Glutamatergic neuron (in vitro differentiated cells): Measurements from ENCODE around the gene ADAMTS13. TPM values are rescaled to one million over a fixed set of nuclear protein-coding genes. Genes with fewer than 3 reads are reported as not detected.

ENCODE experiments used
- DNase-seq: peaks from one replicate; pipeline ENCODE4 v3.0.0; 2022
- H3K27ac Mint-ChIP-seq: one replicate; pipeline ENCODE4 v1.8.0; 2020; ENCODE audit warnings: mild to moderate bottlenecking, mixed read lengths, inconsistent platforms; ENCODE audit not compliant: unreplicated experiment
- H3K27me3 Mint-ChIP-seq: one replicate; pipeline ENCODE4 v1.8.0; 2020; ENCODE audit warnings: mild to moderate bottlenecking, moderate library complexity, mixed read lengths, inconsistent platforms; ENCODE audit not compliant: unreplicated experiment
- H3K36me3 Mint-ChIP-seq: one replicate; pipeline ENCODE4 v1.8.0; 2020; ENCODE audit warnings: mild to moderate bottlenecking, mixed read lengths, inconsistent platforms; ENCODE audit not compliant: unreplicated experiment
- H3K4me1 Mint-ChIP-seq: one replicate; pipeline ENCODE4 v1.8.0; 2020; ENCODE audit warnings: mild to moderate bottlenecking, low read depth, mixed read lengths, inconsistent platforms; ENCODE audit not compliant: unreplicated experiment
- H3K4me3 Mint-ChIP-seq: one replicate; pipeline ENCODE4 v1.8.0; 2020; ENCODE audit warnings: mild to moderate bottlenecking, mixed read lengths, inconsistent platforms; ENCODE audit not compliant: unreplicated experiment
- H3K9me3 Mint-ChIP-seq: one replicate; pipeline ENCODE4 v1.8.0; 2020; ENCODE audit warnings: mild to moderate bottlenecking, moderate library complexity, mixed read lengths, inconsistent platforms; ENCODE audit not compliant: unreplicated experiment
- total RNA-seq: library from RNA; stranded (reverse); fragmentation: NEBNext Ultra II Directional; extraction: Animal tissue kit (Norgen Biotek cat#: 25700); gene quantifications from one replicate; pipeline ENCODE4 v1.2.1, GENCODE V29; 2021; ENCODE audit not compliant: unreplicated experiment
- TF ChIP-seq, protein P1 (sequence below): fragments of 200-600 bp; sonication (generic); IDR thresholded peaks from one replicate; pipeline ENCODE4 v1.5.0; 2021; ENCODE audit not compliant: partially characterized antibody, unreplicated experiment

The ADAMTS13 gene
- total RNA-seq, 1 donor from 2014 or later = 27.9 TPM

DNA sequence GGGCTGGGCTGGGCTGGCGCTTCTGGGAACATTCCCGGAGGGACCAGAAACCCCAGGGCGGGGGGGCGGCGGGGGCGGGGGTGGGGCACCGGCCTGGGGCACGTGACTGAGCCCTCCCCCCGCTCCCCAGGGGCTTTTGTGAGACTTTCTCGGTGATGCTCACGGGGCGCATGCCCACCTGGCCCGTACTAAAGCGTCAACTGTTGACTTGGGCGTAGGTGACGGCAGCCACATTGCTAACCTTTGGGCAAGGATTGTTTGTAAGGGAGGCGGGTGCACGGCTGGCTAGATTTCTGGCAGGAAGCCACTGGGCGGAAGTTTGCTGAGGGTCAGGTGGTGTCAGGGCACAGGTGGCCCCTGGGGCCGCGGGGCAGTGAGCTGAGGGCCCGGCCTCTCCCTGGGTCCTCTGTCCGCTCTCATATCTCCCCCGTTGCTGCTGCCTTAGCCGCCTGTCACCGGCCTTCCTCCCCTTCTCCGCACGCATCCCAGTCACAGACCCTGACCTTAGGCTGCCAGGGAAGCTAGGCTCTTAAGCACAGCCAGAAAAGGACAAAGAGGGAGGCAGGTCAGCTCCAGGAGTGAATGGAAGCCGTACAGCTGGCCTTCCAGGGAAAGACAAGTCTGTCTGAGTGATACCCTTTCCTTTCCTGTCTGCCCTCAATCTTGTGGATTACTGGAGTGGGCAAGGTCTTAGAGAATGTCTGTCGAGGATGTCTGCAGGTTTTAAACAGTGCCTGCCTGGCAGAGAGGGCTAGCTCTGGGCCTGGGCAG, 38.4 kb downstream of the ADAMTS13 start:
- TF ChIP-seq, protein P1, sequence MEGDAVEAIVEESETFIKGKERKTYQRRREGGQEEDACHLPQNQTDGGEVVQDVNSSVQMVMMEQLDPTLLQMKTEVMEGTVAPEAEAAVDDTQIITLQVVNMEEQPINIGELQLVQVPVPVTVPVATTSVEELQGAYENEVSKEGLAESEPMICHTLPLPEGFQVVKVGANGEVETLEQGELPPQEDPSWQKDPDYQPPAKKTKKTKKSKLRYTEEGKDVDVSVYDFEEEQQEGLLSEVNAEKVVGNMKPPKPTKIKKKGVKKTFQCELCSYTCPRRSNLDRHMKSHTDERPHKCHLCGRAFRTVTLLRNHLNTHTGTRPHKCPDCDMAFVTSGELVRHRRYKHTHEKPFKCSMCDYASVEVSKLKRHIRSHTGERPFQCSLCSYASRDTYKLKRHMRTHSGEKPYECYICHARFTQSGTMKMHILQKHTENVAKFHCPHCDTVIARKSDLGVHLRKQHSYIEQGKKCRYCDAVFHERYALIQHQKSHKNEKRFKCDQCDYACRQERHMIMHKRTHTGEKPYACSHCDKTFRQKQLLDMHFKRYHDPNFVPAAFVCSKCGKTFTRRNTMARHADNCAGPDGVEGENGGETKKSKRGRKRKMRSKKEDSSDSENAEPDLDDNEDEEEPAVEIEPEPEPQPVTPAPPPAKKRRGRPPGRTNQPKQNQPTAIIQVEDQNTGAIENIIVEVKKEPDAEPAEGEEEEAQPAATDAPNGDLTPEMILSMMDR = no peak
- DNase-seq = no peak
- Mint-ChIP-seq H3K4me1 (peaks cover 29% of the 10 kb centered on the region), H3K9me3 (peaks cover 13% of the 10 kb centered on the region), H3K27ac (peak overlapping the region; percentile 93), H3K27me3 (peaks cover 11% of the 10 kb centered on the region), H3K36me3 (no peaks in the 10 kb centered on the region), H3K4me3 (peak overlapping the region; percentile 92)

DNA sequence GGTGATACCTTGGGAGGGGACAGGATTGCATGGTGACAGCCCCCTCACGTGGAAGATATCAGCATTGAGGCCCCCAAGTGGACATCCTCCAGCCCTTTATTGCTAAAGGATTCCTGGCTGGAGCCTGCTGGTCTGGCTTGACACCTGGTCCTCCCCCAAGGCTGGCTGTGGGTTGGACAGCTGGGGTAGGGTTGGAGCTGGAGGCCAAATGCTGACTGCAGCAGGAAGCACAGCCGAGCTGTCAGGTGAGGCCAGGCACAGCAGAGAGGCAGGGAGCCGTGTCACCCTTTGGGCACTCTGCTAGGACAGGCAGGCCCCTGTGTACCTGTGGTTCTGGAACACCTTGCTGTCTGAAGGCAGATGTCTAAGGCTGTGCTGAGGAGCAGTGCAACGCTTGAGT, 39.8 kb downstream of the ADAMTS13 start:
- Mint-ChIP-seq H3K9me3 (peaks cover 16% of the 10 kb centered on the region), H3K36me3 (no peaks in the 10 kb centered on the region), H3K27me3 (peaks cover 11% of the 10 kb centered on the region), H3K4me3 (peak overlapping the region; percentile 92), H3K27ac (peak overlapping the region; percentile 93), H3K4me1 (peaks cover 36% of the 10 kb centered on the region)
- TF ChIP-seq, protein P1 = no peak
- no peak for DNase-seq

DNA sequence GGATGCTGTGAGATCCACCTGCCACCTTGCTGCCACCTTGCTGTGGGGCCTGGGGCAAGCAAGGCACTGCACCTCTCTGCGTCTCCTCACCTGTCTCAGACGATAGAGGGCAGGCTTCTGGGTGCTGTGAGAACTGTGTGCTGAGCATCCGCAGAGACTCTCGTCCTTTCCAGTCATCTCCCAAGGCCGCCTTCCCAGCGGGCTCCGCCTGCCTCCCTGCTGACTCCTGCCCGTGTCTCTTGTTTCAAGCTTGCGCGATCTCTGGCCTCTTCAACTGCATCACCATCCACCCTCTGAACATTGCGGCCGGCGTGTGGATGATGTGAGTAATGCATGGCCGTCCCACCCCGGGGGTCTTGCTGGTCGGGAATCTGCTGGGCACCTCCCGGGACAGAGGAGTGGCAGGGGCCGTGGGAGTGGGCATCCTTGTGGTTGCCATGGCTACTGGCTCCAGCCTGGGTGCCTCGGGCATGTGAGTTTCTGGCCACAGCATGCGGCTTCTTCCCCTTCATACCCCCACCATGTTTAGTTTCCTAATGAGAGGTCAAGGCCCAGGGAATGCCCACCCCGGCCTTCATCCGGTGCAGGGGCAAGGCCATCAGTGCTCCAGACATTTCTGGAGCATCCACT, 41.2 kb downstream of the ADAMTS13 start:
- TF ChIP-seq, protein P1 = no peak
- H3K4me1 Mint-ChIP-seq = peaks cover 36% of the 10 kb centered on the region
- peak overlapping the region; percentile 38 for H3K4me3 Mint-ChIP-seq
- no peak overlapping the region for H3K27ac Mint-ChIP-seq
- no peaks in the 10 kb centered on the region for H3K36me3 Mint-ChIP-seq
- peaks cover 14% of the 10 kb centered on the region for H3K27me3 Mint-ChIP-seq
- no peak for DNase-seq
- H3K9me3 Mint-ChIP-seq = peaks cover 20% of the 10 kb centered on the region

DNA sequence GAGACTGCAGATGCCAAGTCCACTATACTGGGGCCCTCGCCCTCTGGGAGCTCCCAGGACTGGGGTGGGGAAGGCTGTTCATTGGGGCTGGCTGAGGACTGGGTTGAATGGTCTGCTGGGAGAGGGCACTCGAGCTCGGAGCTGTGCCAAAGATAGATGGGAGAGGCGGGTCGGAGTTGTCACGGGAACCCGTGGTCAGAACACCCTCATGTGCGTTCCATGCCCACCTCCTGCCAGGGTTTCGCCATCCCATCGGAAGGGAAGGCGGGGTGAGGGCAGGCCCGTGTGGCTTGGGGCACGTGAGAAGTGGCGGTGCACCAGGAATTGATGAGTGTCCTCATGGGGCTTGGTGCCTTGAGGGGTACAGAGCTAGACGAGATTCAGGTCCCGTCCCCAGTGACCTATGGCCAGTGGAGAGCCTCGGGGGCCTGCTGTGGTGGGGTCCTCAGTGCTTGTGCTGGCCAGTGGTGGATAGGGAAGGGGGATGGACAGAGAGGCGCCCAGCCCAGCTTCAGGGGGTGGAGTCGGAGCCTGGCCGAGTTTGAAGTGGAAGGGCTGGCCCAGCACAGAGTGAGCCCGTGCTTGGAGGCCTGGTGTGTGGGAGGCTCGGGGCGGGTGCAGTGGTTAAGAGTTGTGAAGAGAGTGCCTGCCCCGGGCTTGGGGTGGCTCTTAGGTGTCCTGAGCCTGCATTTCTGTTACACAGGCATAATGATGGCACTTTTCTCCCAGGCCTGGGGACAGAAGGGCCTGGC, 41.9 kb downstream of the ADAMTS13 start:
- H3K36me3 Mint-ChIP-seq = no peaks in the 10 kb centered on the region
- H3K27me3 Mint-ChIP-seq = peaks cover 13% of the 10 kb centered on the region
- no peak overlapping the region for H3K27ac Mint-ChIP-seq
- TF ChIP-seq, protein P1 = no peak
- peak overlapping the region; percentile 28 for H3K4me3 Mint-ChIP-seq
- no peak for DNase-seq
- H3K4me1 Mint-ChIP-seq = peaks cover 36% of the 10 kb centered on the region
- H3K9me3 Mint-ChIP-seq = peaks cover 23% of the 10 kb centered on the region

DNA sequence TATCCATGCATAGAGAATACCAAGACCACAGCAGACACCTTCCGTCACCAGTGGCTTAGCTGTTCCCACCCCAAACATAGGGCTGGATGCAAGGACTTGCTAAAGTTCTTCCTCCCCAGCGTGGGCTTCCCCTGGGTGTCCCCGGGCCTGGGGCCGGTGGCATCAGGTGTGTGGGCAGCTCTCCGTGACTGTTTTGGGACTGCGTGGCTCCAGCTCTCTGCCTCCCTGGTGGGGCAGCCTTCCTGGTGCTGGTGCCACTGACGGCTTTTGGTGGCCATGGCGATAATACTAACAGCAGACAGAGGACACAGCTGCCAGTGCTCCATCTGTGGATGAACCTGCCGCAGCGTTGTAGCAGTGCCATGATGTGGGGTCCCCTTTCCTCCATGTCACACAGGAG, 42.5 kb downstream of the ADAMTS13 start:
- TF ChIP-seq, protein P1 = no peak

More for the DNA sequence above, 42.5 kb downstream of the ADAMTS13 start:
- Mint-ChIP-seq H3K27me3 (peaks cover 16% of the 10 kb centered on the region), H3K36me3 (no peaks in the 10 kb centered on the region), H3K27ac (peak overlapping the region; percentile 66), H3K4me3 (peak overlapping the region; percentile 38), H3K4me1 (peaks cover 36% of the 10 kb centered on the region), H3K9me3 (peaks cover 23% of the 10 kb centered on the region)
- DNase-seq = no peak
